Osteoblast (primary cell): ENCODE data around the gene TMEM185A. TPM values are rescaled to one million over a fixed set of nuclear protein-coding genes. Genes with fewer than 3 reads are reported as not detected.
"Not testable (repeated sequence)": the region's sequence is repeated elsewhere in the genome, so short reads cannot be mapped to it uniquely, and the experiment has no call there.

Experiments used
- DNase-seq: peaks from one replicate; pipeline ENCODE4 v3.0.0; 2011; ENCODE audit warnings: low spot score, mixed read lengths; ENCODE audit not compliant: insufficient read length; ENCODE audit errors: missing footprints
- H2AFZ ChIP-seq: 2 replicates; pipeline ENCODE4 v1.6.0; 2011; ENCODE audit warnings: mild to moderate bottlenecking, low read length
- H3K27ac ChIP-seq: 2 replicates; pipeline ENCODE4 v1.5.1; 2011; ENCODE audit warnings: mild to moderate bottlenecking, low read depth, low read length, moderate library complexity
- H3K27me3 ChIP-seq: 2 replicates; pipeline ENCODE4 v1.6.0; 2012; ENCODE audit warnings: mild to moderate bottlenecking, control low read depth, inconsistent platforms, low read length, moderate library complexity; ENCODE audit not compliant: insufficient read depth
- H3K36me3 ChIP-seq: 2 replicates; pipeline ENCODE4 v1.5.1; 2011; ENCODE audit warnings: mild to moderate bottlenecking, low read length, control low read depth, moderate library complexity; ENCODE audit not compliant: insufficient read depth
- H3K4me1 ChIP-seq: 2 replicates; pipeline ENCODE4 v1.5.1; 2011; ENCODE audit warnings: mild to moderate bottlenecking, low read length, control low read depth, moderate library complexity; ENCODE audit not compliant: insufficient read depth
- H3K4me2 ChIP-seq: 2 replicates; pipeline ENCODE4 v1.6.0; 2011; ENCODE audit warnings: mild to moderate bottlenecking, low read length; ENCODE audit not compliant: insufficient read depth
- H3K4me3 ChIP-seq: fragments of 200-600 bp; sonication (generic); 3 replicates; pipeline ENCODE4 v1.5.1; 2012; ENCODE audit warnings: mild to moderate bottlenecking, low read length, inconsistent platforms; ENCODE audit not compliant: insufficient read depth
- H3K79me2 ChIP-seq: 2 replicates; pipeline ENCODE4 v1.6.0; 2012; ENCODE audit warnings: mild to moderate bottlenecking, low read length, control low read depth, inconsistent platforms; ENCODE audit not compliant: insufficient read depth
- H3K9me3 ChIP-seq: 2 replicates; pipeline ENCODE4 v1.5.1; 2011; ENCODE audit warnings: low read depth, low read length, control low read depth
- H4K20me1 ChIP-seq: 2 replicates; pipeline ENCODE4 v1.6.0; 2012; ENCODE audit warnings: mild to moderate bottlenecking, low read length, control low read depth; ENCODE audit not compliant: insufficient read depth
- CTCF ChIP-seq: IDR thresholded peaks from 2 replicates; pipeline ENCODE4 v1.5.1; 2011; ENCODE audit warnings: mild to moderate bottlenecking, low read depth, low read length, moderate library complexity; ENCODE audit errors: extremely low read depth
- total RNA-seq: library from RNA; depleted of rRNA; stranded (reverse); fragments of >200 nt; gene quantifications from 2 replicates; pipeline ENCODE4 v1.2.3, GENCODE V29; 2012

TMEM185A gene
- total RNA-seq, 1 donor = 16.6 TPM

GRCh38 chrX:149567621-149568417 lies 63.8 kb downstream of the TMEM185A start:
- Histone ChIP-seq H3K4me3 (no peak overlapping the region), H3K27me3 (peaks cover 2% of the 10 kb centered on the region), H3K4me1 (no peaks in the 10 kb centered on the region), H3K36me3 (no peaks in the 10 kb centered on the region), H3K4me2 (no peak overlapping the region), H4K20me1 (no peaks in the 10 kb centered on the region), H3K79me2 (no peaks in the 10 kb centered on the region), H3K27ac (no peak overlapping the region), H3K9me3 (no peaks in the 10 kb centered on the region), H2AFZ (no peak overlapping the region)
- TF ChIP-seq CTCF = no peak
- no peak for DNase-seq

- Histone ChIP-seq H3K27me3 (no peaks in the 10 kb centered on the region), H3K4me1 (no peaks in the 10 kb centered on the region), H3K9me3 (no peaks in the 10 kb centered on the region), H3K4me2 (no peak overlapping the region), H3K27ac (no peak overlapping the region), H3K36me3 (no peaks in the 10 kb centered on the region), H4K20me1 (no peaks in the 10 kb centered on the region), H3K79me2 (no peaks in the 10 kb centered on the region), H3K4me3 (no peak overlapping the region), H2AFZ (no peak overlapping the region)
- no peak for DNase-seq
- no peak for TF ChIP-seq CTCF
These were observed 68.2 kb downstream of the TMEM185A start for GRCh38 chrX:149563359-149563758.

- not testable (repeated sequence) for H2AFZ ChIP-seq, H3K79me2 ChIP-seq, H3K27ac ChIP-seq, H3K4me1 ChIP-seq, H3K27me3 ChIP-seq, H4K20me1 ChIP-seq, DNase-seq, H3K4me3 ChIP-seq, H3K36me3 ChIP-seq, H3K4me2 ChIP-seq, H3K9me3 ChIP-seq
These were observed 76.3 kb downstream of the TMEM185A start for GRCh38 chrX:149555251-149555650.

DNA sequence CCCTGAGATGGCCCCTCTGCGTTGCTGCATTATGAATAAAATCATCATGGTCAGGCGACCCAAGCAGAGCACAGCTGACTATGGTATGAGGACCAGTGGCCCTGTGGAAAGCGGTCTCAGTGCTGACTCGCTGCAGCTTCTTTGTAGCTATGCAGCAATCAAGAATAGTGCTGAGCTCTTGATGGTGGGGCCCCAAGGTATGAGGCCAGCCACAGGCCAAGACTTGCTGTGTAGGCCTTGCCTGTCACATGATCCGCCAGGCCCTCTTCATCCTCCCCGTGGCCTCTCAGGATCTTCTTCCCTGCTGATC lies 79.7 kb downstream of the TMEM185A start:
- H2AFZ ChIP-seq = not testable (repeated sequence)

DNA sequence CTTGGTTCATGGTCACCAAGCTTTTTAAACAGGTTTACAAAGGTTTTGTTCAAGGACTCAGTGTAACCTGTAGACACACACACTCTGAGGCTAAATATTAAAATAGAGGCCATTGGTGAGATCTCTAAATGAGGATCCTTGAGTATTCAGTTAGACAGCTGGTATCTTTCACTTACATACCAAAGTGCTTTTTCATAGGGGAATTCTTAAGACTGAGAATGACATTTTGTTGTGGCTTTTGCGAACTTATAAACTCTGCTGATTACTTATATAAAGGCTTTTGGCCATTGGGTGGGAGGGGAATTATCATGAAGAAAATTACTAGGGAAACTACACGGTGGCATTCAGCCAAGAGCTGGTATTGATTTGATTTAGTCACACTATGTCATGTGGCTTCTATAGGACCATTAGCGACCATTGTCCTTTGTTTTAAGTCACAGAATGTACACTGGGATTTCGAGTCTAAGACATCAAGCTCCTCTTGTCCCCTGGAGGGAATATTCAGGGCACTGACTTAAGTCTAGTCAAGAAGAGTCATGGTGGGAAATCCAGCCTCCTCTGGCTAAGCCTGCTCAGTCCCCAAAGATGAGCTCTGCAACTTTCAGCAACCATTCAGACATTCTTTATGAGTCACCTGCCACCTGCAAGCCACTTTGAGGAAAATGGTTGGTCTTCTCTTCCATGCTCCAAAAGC lies 80.2 kb downstream of the TMEM185A start:
- H3K4me1 ChIP-seq, H3K4me2 ChIP-seq, H3K27me3 ChIP-seq, H2AFZ ChIP-seq, H3K79me2 ChIP-seq, H3K9me3 ChIP-seq, H4K20me1 ChIP-seq, H3K4me3 ChIP-seq, H3K27ac ChIP-seq, H3K36me3 ChIP-seq, DNase-seq: not testable (repeated sequence)

More for the DNA sequence above, 79.7 kb downstream of the TMEM185A start:
- not testable (repeated sequence) for DNase-seq, H3K9me3 ChIP-seq, H3K27ac ChIP-seq, H3K79me2 ChIP-seq, H3K4me1 ChIP-seq, H3K36me3 ChIP-seq, H3K27me3 ChIP-seq, H4K20me1 ChIP-seq, H3K4me3 ChIP-seq, H3K4me2 ChIP-seq

DNA sequence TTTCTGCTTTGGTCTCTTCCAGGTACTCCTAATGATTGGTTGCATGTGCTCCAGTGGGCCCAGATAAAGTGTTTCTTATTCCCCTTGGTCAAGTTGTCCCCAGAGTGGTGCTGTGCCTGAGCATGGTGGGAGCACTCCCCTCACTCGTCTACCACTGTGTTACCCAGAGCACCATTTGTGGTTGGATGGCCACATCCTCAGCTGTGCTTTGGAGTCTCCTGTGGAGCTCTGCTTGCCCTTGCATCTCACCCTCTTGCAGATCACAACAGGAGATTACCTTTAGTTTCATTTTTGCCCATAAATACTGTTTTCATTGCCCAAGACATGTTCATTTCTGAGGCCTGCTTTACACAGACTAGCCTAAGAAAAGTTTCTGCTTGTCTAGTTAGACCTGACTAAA lies 81.1 kb downstream of the TMEM185A start:
- DNase-seq, H3K27ac ChIP-seq, H3K4me3 ChIP-seq, H2AFZ ChIP-seq, H4K20me1 ChIP-seq, H3K79me2 ChIP-seq, H3K27me3 ChIP-seq, H3K36me3 ChIP-seq, H3K9me3 ChIP-seq, H3K4me2 ChIP-seq, H3K4me1 ChIP-seq: not testable (repeated sequence)

GRCh38 chrX:149549701-149550100 lies 81.9 kb downstream of the TMEM185A start, which contains the start of gene HSFX3:
Gene HSFX3 (minus strand): TSS chrX:149549924. CDS start chrX:149549852, 72 bp downstream.
- H3K27ac ChIP-seq, H3K4me2 ChIP-seq, H3K4me3 ChIP-seq, H4K20me1 ChIP-seq, DNase-seq, H3K79me2 ChIP-seq, H3K4me1 ChIP-seq, H3K36me3 ChIP-seq, H3K9me3 ChIP-seq, H2AFZ ChIP-seq, H3K27me3 ChIP-seq: not testable (repeated sequence)
